Upper lobe of left lung (tissue), 6 donors: ENCODE data around the gene SCAND1. TPM values are rescaled to one million over a fixed set of nuclear protein-coding genes. Genes with fewer than 3 reads are reported as not detected.
A peak's percentile ranks its signal among the peaks of the same experiment; 100 is the strongest.

Experiments
- ATAC-seq, 2 donors: fragments of 200-7000 bp; cut with Tn5 transposase; one replicate each; pipeline ENCODE4 v1.9.1; 2022; ENCODE audit warnings: mild to moderate bottlenecking in 2 of 2, moderate library complexity in 2 of 2; ENCODE audit not compliant: low FRiP score in 2 of 2
- DNase-seq, 2 donors: peaks; one replicate each; pipeline ENCODE4 v3.0.0-alpha.2; 2019 to 2020
- H3K27ac ChIP-seq, 4 donors: fragments of 200-600 bp; sonication (generic); one replicate each; pipeline ENCODE4 v1.5.1; 2016 to 2019
- H3K27me3 ChIP-seq, 4 donors: fragments of 200-600 bp; sonication (generic); one replicate each; pipeline ENCODE4 v1.5.1; 2017 to 2019
- H3K36me3 ChIP-seq, 4 donors: fragments of 200-600 bp; sonication (generic); one replicate each; pipeline ENCODE4 v1.5.1; 2016 to 2019
- H3K4me1 ChIP-seq, 4 donors: fragments of 200-600 bp; sonication (generic); one replicate each; pipeline ENCODE4 v1.5.1; 2018 to 2019
- H3K4me3 ChIP-seq, 4 donors: fragments of 200-600 bp; sonication (generic); one replicate each; pipeline ENCODE4 v1.5.1; 2017 to 2019; ENCODE audit warnings: mild to moderate bottlenecking in 2 of 4, moderate library complexity in 1 of 4
- H3K9me3 ChIP-seq, 4 donors: fragments of 200-600 bp; sonication (generic); one replicate each; pipeline ENCODE4 v1.5.1; 2018 to 2019
- CTCF ChIP-seq, 6 experiments: fragments of 450-650 bp in 4 of 6; fragments of 200-600 bp in 2 of 6; sonication (generic) in 2 of 6; IDR thresholded peaks; one replicate each; pipeline ENCODE4 v1.5.1; 2016 to 2019; ENCODE audit warnings: antibody characterized with exemption in 6 of 6
- EP300 ChIP-seq, 4 donors: sonication (generic); formaldehyde crosslinking; IDR thresholded peaks; one replicate each; pipeline ENCODE4 v1.5.1; 2017; ENCODE audit warnings: antibody characterized with exemption in 4 of 4, control low read depth in 2 of 4
- POLR2A ChIP-seq, 4 donors: fragments of 450-650 bp; IDR thresholded peaks; one replicate each; pipeline ENCODE4 v1.5.1; 2016 to 2017; ENCODE audit warnings: antibody characterized with exemption in 4 of 4, mild to moderate bottlenecking in 2 of 4
- POLR2AphosphoS5 ChIP-seq, 2 donors: sonication (generic); formaldehyde crosslinking; IDR thresholded peaks; one replicate each; pipeline ENCODE4 v1.5.1; 2017; ENCODE audit warnings: antibody characterized with exemption in 2 of 2
- WGBS, 2 donors: methylation state at CpG; one replicate each; pipeline ENCODE4 v1.1.5; 2017 to 2018; 5-methylcytosine and 5-hydroxymethylcytosine counted together
- total RNA-seq, 6 donors: library from RNA; depleted of rRNA in 4 of 6; stranded (reverse); fragments of >200 nt in 4 of 6; gene quantifications; one replicate each; pipeline versions ENCODE4 v1.1.0 to v1.2.1, GENCODE V29; 2016 to 2021
- donor health status: DM: no; HTN: no; CAD: no; lungs with moderate emphysema.
- donor health status: DM: no; HTN: yes; CAD: no; lungs with severe emphysema.

The SCAND1 gene
- total RNA-seq, 6 donors from 2014 or later = 51.1 to 143 (median 84.5) TPM

GRCh38 chr20:35994994-35995453 is 40.7 kb upstream of the SCAND1 start:
- Histone ChIP-seq H3K9me3 (peaks cover 0 to 4% (median 0%) of the 10 kb centered on the region in 4 donors), H3K36me3 (no peaks in the 10 kb centered on the region), H3K27me3 (no peaks in the 10 kb centered on the region), H3K27ac (no peak overlapping the region), H3K4me3 (no peak overlapping the region), H3K4me1 (peaks cover 0 to 11% (median 7%) of the 10 kb centered on the region in 4 donors)
- TF ChIP-seq POLR2AphosphoS5 (IDR thresholded peaks at IDR 0.05) (no peak), EP300 (IDR thresholded peaks at IDR 0.05) (no peak), POLR2A (IDR thresholded peaks at IDR 0.05) (no peak), CTCF (IDR thresholded peaks at IDR 0.05) (peak; percentile 78 to 89 (median 83))
- ATAC-seq (peak; percentile 91), DNase-seq (peak; percentile 79 to 88)
- WGBS, 2 donors = 0 to 3% methylated on average over 6 of the region's 6 CpGs

- no peaks in the 10 kb centered on the region for H3K27me3 ChIP-seq
- H3K9me3 ChIP-seq = no peaks in the 10 kb centered on the region
- H3K4me1 ChIP-seq = peaks cover 0 to 11% (median 7%) of the 10 kb centered on the region in 4 donors
- DNase-seq = peak in 1 of 2 donors; percentile 62
- no peaks in the 10 kb centered on the region for H3K36me3 ChIP-seq
- TF ChIP-seq EP300 (IDR thresholded peaks at IDR 0.05) = no peak
- no peak for TF ChIP-seq POLR2A (IDR thresholded peaks at IDR 0.05)
- TF ChIP-seq CTCF (IDR thresholded peaks at IDR 0.05) = peak in 5 of 6 experiments; percentile 67 to 92 (median 71)
- no peak for TF ChIP-seq POLR2AphosphoS5 (IDR thresholded peaks at IDR 0.05)
- H3K4me3 ChIP-seq = no peak overlapping the region
- 1 to 2% methylated on average over 6 of the region's 6 CpGs for WGBS, 2 donors
- peak; percentile 84 to 89 for ATAC-seq
- no peak overlapping the region for H3K27ac ChIP-seq
Observed at GRCh38 chr20:35992713-35993335, 38.5 kb upstream of the SCAND1 start.

- peaks cover 0 to 11% (median 7%) of the 10 kb centered on the region in 4 donors for H3K4me1 ChIP-seq
- no peaks in the 10 kb centered on the region for H3K36me3 ChIP-seq
- no peak overlapping the region for H3K4me3 ChIP-seq
- ATAC-seq = no peak
- H3K9me3 ChIP-seq = no peaks in the 10 kb centered on the region
- no peaks in the 10 kb centered on the region for H3K27me3 ChIP-seq
- no peak overlapping the region for H3K27ac ChIP-seq
- WGBS, 2 donors = 28 to 36% methylated on average over 3 of the region's 3 CpGs
- no peak for TF ChIP-seq EP300 (IDR thresholded peaks at IDR 0.05)
- TF ChIP-seq CTCF (IDR thresholded peaks at IDR 0.05) = peak in 2 of 6 experiments; percentile 22 to 38
- TF ChIP-seq POLR2A (IDR thresholded peaks at IDR 0.05) = no peak
- TF ChIP-seq POLR2AphosphoS5 (IDR thresholded peaks at IDR 0.05) = no peak
- DNase-seq = no peak
Observed at GRCh38 chr20:35991142-35991771, 37.0 kb upstream of the SCAND1 start.

- Histone ChIP-seq H3K27me3 (no peaks in the 10 kb centered on the region), H3K27ac (no peak overlapping the region), H3K36me3 (no peaks in the 10 kb centered on the region), H3K4me3 (no peak overlapping the region), H3K4me1 (peaks cover 0 to 6% (median 2%) of the 10 kb centered on the region in 4 donors), H3K9me3 (no peaks in the 10 kb centered on the region)
- ATAC-seq (no peak), DNase-seq (no peak)
- 83 to 87% methylated on average over 2 of the region's 2 CpGs for WGBS, 2 donors
- TF ChIP-seq POLR2AphosphoS5 (IDR thresholded peaks at IDR 0.05) = no peak
- TF ChIP-seq CTCF (IDR thresholded peaks at IDR 0.05) = no peak
- no peak for TF ChIP-seq POLR2A (IDR thresholded peaks at IDR 0.05)
- no peak for TF ChIP-seq EP300 (IDR thresholded peaks at IDR 0.05)
Observed at GRCh38 chr20:35988910-35989463, 34.7 kb upstream of the SCAND1 start.
